Gastrocnemius medialis (tissue), 4 donors: Measurements from ENCODE around the gene HADHB. TPM values are rescaled to one million over a fixed set of nuclear protein-coding genes. Genes with fewer than 3 reads are reported as not detected.

Experiments used
- ATAC-seq, 2 donors: fragments of 150-250 bp; one replicate each; pipeline ENCODE4 v1.9.1; 2016
- DNase-seq, 2 donors: peaks; one replicate each; pipeline ENCODE4 v3.0.0-alpha.2; 2019
- H3K27ac ChIP-seq, 4 donors: fragments of 200-600 bp; sonication (generic); 1 replicate in 1 of 4; 2 replicates in 3 of 4; pipeline ENCODE4 v1.5.1; 2016 to 2018; ENCODE audit warnings: mild to moderate bottlenecking in 2 of 4, moderate library complexity in 1 of 4
- H3K27me3 ChIP-seq, 3 donors: fragments of 200-600 bp; sonication (generic) in 2 of 3; 1 replicate in 1 of 3; 2 replicates in 2 of 3; pipeline versions ENCODE4 v1.5.1 to v1.6.0; 2016 to 2019; ENCODE audit warnings: mild to moderate bottlenecking in 1 of 3, moderate library complexity in 1 of 3
- H3K36me3 ChIP-seq, 2 donors: fragments of 200-600 bp; sonication (generic) in 1 of 2; one replicate each; pipeline ENCODE4 v1.5.1; 2017 to 2018
- H3K4me1 ChIP-seq, 2 donors: fragments of 200-600 bp; sonication (generic) in 1 of 2; one replicate each; pipeline ENCODE4 v1.5.1; 2016 to 2017; ENCODE audit warnings: mild to moderate bottlenecking in 2 of 2
- H3K4me3 ChIP-seq, 4 donors: fragments of 200-600 bp; sonication (generic) in 3 of 4; 1 replicate in 1 of 4; 2 replicates in 3 of 4; pipeline ENCODE4 v1.5.1; 2016 to 2019; ENCODE audit warnings: mild to moderate bottlenecking in 2 of 4
- H3K9me3 ChIP-seq, 3 donors: fragments of 200-600 bp; sonication (generic) in 2 of 3; 1 replicate in 1 of 3; 2 replicates in 2 of 3; pipeline ENCODE4 v1.5.1; 2016 to 2019
- POLR2A ChIP-seq, 2 donors: fragments of 450-650 bp; IDR thresholded peaks; one replicate each; pipeline ENCODE4 v1.6.1; 2017; ENCODE audit warnings: antibody characterized with exemption in 2 of 2, mild to moderate bottlenecking in 2 of 2, moderate library complexity in 2 of 2
- in situ Hi-C, 4 donors: fragments of 200-750 bp; cut with MboI; loops; one replicate each; pipeline versions ENCODE4 v1.15.0 to v1.8.0; 2017; ENCODE audit warnings: low sequenced_read_pairs in 4 of 4
- intact Hi-C: fragments of 100-400 bp; cut with DNase I; formaldehyde crosslinking; loops from one replicate; pipeline ENCODE4 v1.15.1; 2023; ENCODE audit warnings: low total_unique reads
- total RNA-seq, 4 donors: library from RNA; depleted of rRNA; stranded (reverse); fragments of >200 nt; gene quantifications; one replicate each; pipeline versions ENCODE4 v1.1.0 to v1.2.3, GENCODE V29; 2016
- TF ChIP-seq, protein P1 (sequence below), 5 experiments: fragments of 450-650 bp in 3 of 5; fragments of 200-600 bp in 2 of 5; sonication (generic) in 2 of 5; IDR thresholded peaks in 4 of 5; conservative IDR thresholded peaks in 1 of 5; 1 replicate in 4 of 5; 2 replicates in 1 of 5; pipeline ENCODE4 v1.5.1; 2016 to 2019; ENCODE audit warnings: antibody characterized with exemption in 5 of 5, mild to moderate bottlenecking in 3 of 5, moderate library complexity in 3 of 5

HADHB gene
- total RNA-seq, 4 donors from 2014 or later: 719 to 936 (median 781) TPM

GRCh38 chr2:26337298-26337697 lies 92.6 kb downstream of the HADHB start:
- no peaks in the 10 kb centered on the region for H3K4me1 ChIP-seq
- no peaks in the 10 kb centered on the region for H3K9me3 ChIP-seq
- intact Hi-C loops: loop anchor here (10.0 kb wide), 1 partner anchor 252 kb away; no protein-coding TSS in a partner anchor
- no peak for TF ChIP-seq POLR2A (IDR thresholded peaks at IDR 0.05)
- TF ChIP-seq, protein P1, sequence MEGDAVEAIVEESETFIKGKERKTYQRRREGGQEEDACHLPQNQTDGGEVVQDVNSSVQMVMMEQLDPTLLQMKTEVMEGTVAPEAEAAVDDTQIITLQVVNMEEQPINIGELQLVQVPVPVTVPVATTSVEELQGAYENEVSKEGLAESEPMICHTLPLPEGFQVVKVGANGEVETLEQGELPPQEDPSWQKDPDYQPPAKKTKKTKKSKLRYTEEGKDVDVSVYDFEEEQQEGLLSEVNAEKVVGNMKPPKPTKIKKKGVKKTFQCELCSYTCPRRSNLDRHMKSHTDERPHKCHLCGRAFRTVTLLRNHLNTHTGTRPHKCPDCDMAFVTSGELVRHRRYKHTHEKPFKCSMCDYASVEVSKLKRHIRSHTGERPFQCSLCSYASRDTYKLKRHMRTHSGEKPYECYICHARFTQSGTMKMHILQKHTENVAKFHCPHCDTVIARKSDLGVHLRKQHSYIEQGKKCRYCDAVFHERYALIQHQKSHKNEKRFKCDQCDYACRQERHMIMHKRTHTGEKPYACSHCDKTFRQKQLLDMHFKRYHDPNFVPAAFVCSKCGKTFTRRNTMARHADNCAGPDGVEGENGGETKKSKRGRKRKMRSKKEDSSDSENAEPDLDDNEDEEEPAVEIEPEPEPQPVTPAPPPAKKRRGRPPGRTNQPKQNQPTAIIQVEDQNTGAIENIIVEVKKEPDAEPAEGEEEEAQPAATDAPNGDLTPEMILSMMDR (IDR thresholded peaks at IDR 0.05 in 4 of 5, conservative IDR thresholded peaks at IDR 0.05 in 1 of 5): no peak
- no peaks in the 10 kb centered on the region for H3K27me3 ChIP-seq
- H3K36me3 ChIP-seq: no peaks in the 10 kb centered on the region
- ATAC-seq: no peak
- in situ Hi-C loops: loop anchor here (10.0 to 25.0 kb wide), 4 partner anchors 102 to 375 kb away; partner anchors contain the start of gene KIF3C (in 1 of the 4)
- H3K27ac ChIP-seq: no peak overlapping the region
- H3K4me3 ChIP-seq: no peak overlapping the region
- DNase-seq: no peak

Other genes starting within 250 kb of the HADHB start
- 100 to 1,000 TPM; 138 to 234 (median 168) TPM for gene RAB10, start 210.9 kb upstream of the HADHB start, total RNA-seq
- gene GAREM2, start 71.9 kb upstream of the HADHB start, total RNA-seq: 1 to 10 TPM in 2 of 4 donors, under 1 TPM in 2; 0.25 to 1.8 (median 0.74) TPM
- gene HADHA, start 307 bp upstream of the HADHB start, total RNA-seq: 100 to 1,000 TPM; 443 to 480 (median 462) TPM
- gene SELENOI, start 101.2 kb downstream of the HADHB start, total RNA-seq: 10 to 100 TPM in 3 of 4 donors, 1 to 10 TPM in 1; 8.5 to 30.6 (median 17.0) TPM
- gene ADGRF3, start 101.8 kb downstream of the HADHB start, total RNA-seq: not detected
- gene DRC1, start 157.0 kb downstream of the HADHB start, total RNA-seq: not detected
- under 1 TPM in 2 of 4 donors, not detected in 2; 0.09 to 0.46 TPM for gene OTOF, start 233.2 kb downstream of the HADHB start, total RNA-seq